ENCODE data around the gene RBBP8.

Gene RBBP8

DNA sequence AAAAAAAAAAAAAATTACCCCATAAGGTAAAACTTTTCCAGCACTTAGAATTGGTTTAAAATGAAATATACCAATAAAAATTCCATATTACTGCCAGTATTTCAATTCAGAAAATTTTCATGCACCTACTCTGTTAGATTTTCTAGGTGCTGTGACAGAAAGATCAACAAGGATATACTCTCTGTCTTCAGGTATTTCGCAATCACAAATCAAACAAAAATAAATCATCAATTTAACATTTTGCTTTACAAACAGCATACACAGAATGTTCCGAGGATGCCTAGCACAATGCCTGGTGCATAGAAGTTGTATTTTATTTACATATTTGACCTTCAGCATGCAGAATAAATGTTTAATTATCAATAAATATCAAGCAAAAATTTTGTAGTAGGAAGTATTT lies 66.5 kb downstream of the RBBP8 start:
- DNase-seq, result no peak

DNA sequence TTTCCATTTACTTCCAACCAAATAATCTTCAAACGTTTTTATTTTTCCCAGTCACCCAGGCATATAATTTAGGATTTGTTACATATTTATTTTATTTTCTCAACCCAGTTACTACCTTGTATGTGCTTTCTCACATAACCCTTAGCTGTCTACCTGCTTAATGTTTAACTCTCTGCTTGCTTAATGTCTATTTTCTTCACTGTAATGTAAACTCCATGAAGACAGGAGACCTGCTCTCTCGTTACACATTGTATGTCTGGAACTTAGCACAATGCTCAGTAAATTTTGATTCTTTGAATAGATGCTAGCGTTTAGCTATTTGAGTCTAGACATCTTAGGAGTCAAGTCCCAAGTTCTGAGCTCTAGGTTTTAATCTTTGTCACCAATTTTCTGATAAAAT lies 70.2 kb downstream of the RBBP8 start:
- DNase-seq, result no peak

DNA sequence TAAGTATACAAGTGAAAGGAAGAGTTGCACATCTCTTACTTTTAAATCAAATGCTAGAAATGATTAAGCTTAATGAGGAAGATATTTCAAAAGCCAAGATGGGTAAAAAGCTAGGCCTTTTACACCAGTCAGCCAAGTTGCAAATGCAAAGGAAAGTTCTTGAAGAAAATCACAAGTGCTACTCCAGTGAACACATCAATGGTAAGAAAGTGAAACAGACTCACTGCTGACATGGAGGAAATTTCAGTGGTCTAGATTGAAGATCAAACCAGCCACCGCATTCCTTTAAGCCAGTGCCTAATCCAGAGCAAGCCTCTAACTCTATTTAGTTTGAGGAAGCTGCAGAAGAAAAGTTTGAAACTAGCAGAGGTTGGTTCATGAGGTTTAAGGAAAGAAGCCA lies 79.1 kb downstream of the RBBP8 start:
- DNase-seq, result no peak

DNA sequence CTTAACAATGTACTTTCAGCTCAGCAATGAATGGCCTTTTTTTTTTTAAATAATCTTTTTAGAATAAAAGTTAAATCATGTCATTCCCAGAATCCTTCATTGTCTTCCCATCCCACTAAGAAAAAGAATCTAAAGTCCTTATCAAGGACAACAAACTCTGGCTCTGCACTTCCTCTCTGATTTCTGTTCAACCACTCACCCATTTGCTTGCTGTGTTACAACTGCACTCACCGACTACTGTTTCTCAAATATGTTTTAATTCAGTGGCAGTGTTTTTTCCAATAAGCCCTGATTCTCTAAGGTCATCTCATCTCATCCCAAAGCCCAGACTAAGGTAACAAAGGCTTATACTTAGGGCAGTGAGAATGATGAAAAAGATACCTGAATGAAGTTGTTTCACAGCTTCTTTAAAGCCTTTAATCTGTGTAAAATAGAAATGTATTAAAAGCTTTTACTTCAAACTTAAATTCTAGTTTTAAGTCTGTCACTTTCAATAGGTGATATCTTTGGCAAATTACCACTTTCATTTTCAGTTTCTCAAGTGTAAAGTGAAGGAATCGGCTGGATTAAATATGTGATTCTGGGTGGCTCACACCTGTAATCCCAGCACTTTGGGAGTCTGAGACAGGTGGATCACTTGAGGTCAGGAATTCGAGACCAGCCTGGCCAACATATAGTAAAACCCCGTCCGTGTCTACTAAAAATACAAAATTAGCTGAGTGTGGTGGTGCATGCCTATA lies 87.6 kb downstream of the RBBP8 start:
- no peak for DNase-seq

DNA sequence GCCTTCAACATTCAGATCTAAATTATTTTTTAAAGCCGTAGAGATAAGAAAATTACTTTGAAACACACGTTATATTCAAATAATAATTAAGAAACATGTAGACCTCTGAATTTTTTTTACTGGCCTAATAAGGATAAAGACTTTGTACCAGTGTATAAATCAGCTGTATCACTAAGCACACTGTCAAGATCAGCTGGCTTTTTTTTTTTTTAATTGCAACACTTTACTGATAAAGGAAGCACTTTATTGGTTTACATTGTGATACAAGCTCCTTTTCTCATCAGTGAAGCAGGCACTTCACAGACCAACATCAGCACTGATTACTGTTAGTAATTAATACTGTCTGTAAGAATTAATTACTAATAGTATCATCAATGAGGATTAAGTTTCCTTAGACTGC lies 88.5 kb downstream of the RBBP8 start:
- no peak for DNase-seq

DNA sequence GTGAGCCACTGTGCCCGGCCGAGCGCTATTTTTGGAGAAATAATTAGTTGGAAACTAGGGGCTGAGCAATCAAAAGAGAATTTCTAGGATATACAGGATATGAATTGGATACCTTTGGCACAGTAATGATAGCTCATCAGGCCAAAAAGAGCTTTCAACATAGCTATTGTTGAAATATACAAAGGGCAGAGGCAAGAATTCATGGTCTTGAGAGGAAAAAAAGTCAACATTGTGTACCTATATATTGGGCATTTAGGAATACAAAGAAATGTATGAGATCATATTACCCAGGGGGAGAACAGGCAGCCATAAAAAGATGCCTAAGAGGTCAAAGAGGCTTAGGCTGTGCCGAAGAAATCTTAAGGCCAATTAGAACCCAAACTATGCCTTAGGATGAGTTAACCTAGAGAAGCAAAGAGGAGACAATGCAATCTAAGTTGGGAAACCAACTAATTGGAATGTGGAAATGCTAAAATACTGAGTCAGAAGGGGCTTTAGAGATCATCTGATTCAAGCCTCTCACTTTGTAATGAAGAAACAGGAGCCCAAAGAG lies 99.0 kb downstream of the RBBP8 start:
- peak; percentile 85 for DNase-seq

DNA sequence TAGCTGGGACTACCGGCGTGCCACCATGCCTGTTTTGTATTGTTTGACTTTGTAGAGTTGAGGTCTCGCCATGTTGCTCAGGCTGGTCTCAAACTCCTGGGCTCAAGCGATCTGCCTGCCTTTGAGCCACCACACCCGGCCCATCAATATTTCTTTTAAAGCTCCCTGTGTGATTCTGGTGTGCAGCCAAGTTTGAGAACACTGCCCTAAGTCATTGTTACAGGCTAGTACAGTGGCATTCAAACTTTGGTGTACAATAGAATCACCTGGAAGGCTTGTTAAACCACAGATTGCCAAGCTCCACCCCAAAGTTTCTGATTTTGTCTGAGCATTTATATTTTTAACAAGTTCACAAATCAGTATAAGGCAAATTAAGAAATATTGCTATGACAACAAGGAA lies 99.9 kb downstream of the RBBP8 start:
- DNase-seq, result no peak

DNA sequence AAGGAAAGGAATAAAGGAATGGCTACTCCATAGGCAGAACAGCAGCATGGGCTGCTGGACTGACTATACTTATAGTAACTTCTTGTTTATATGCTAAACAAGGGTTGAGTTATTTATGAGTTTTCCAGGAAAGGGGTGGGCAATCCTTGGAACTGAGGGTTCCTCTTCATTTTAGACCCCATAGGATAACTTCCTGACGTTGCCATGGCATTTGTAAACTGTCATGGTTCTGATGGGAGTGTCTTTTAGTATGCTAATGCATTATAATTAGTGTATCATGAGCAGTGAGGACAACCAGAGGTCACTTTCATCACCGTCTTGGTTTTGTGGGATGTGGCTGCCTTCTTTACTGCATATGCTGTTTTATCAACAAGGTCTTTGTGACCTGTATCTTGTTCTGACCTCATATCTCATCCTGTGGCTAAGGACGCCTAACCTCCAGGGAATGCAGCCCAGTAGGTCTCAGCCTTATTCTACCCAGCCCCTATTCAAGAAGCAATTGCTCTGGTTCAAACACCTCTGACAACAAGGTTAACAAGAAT lies 103.6 kb downstream of the RBBP8 start:
- no peak for DNase-seq

DNA sequence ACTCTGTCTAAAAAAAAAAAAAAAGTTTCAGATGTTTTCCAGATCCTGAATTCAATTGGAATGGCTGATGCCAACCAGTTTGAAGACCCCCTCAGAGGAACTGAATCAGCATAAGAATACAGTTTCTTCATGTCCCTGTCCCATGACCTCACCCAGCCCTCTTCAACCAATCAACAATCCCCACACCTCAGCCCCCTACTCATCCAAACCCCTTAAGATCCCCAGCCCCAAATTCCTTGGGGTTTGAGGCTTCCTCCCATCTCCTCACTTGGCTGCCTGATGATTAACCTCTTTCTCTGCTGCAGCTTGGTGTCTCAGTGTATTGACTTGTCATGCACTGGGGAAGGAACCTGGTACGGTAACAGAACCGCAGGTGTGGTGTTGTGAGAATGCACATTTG lies 104.5 kb downstream of the RBBP8 start:
- DNase-seq, result no peak

DNA sequence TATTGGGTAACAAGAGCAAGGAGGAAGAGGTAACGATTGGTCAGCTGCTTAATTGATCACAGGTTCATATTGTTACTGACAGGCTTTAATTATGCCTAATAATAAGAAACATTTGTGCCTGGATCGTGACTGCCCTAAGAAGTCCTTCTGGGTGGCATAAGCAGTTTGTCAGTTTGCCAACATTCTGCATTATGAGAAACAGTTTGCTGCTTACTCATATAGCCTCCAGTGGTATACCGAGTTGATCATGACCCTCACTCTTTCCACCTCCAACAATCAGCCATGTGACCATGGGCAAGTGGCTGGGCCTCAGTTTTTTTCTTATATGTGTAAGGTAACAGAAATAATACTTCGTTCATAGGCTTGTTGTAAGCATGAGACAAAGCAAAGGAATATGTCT lies 105.6 kb downstream of the RBBP8 start:
- DNase-seq, result peak; percentile 81

DNA sequence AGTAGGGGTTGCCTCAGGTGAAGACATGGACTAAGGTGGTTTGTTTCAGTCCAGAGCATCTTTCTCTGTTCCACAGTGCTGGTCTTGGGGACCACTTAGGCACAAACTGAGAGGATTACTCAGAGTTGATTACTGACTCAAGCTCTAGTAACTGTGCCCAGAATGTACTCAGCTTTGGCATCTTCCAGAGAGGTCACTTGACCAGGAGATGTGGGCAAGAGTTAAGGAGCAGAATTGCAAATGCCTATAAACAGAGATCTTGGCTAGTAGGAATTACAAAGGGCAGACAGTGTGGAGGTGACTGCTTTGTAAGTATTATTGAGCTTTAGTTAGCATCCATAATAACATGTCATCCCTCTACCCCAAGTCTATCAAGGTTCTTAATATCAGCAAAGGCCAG lies 109.0 kb downstream of the RBBP8 start:
- DNase-seq, result no peak

DNA sequence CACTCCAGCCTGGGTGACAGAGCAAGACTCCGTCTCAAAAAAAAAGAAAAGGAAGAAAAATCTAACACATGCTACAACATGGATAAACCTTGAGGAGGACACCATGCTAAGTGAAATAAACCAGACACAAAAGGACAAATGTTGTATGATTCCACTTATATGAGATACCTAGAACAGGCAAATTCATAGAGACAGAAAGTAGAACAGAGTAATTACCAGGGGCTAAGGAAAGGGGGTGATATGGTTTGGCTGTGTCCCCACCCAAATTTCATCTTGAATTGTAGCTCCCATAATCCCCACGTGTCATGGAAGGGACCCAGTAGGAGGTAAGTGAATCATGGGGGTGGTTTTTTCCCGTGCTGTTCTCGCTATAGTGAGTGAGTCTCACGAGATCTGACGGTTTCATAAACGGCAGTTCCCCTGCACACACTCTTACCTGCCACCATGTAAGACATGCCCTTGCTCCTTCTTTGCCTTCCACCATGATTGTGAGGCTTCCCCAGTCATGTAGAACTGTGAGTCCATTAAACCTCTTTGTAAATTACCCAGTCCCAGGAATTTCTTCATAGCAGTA lies 110.8 kb downstream of the RBBP8 start:
- no peak for DNase-seq

DNA sequence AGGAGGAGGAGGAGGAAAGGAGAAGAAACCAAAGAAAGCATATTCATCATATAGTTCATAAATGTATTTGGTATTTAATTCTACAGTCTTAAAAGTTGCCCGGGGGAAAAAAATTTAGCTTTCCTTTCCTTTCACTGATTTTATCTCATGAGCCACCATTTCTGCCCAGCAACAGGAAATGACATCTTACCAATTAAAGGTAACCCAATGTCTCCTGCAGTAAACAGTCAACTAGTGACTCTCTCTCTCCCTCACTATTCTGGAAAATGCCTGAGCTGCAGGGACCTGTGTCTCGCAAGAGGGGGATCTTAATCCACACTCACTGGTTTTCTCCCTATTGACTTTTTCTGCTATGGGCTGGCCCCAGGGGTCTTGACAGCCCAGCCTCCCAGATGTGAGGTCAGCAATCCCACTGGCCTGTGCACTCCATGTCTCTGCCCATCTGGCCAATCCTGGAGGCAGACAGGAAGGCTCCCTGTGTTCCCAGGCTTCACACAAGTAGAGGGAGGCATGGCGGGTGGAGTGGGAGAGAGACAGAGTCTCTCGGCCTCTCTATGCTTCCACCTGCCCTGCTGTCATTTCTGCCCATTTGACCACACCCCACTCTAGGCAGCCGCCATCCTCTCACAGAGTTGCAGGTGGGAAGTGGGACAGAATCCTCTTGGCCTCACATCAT lies 116.7 kb downstream of the RBBP8 start:
- no peak for DNase-seq

DNA sequence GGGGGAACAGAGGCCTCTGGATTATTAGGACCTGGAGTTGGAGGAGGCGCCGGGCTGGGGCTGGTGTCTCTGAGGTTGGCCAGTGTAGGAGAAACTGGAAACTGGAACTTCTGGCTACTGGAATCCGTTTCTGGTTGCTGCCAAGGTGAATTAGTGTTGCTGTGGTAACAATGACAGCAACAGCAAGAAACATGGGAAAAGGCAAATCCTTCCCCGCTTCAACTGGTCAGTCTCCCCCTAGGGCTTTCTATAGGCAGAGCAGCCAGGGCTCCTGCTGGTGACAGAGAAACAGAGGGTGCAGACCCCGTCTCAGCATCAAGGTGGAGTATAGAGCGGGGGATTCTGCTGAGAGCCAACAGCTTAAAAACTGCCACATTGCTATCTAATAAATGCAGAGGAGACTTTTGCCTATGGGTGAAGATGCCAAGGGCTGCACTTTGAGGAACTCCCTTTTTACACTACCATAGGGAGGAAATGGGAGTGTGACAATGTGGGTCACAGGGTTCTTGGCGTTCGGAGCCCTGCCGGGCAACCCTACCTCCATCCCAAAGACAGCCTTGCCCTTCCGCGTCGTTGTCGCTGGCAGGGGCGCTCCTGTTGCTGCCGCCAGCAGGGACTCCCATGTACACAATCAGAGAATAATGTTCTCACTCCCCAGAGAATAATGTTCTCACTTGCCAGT lies 120.8 kb downstream of the RBBP8 start:
- DNase-seq, result no peak

DNA sequence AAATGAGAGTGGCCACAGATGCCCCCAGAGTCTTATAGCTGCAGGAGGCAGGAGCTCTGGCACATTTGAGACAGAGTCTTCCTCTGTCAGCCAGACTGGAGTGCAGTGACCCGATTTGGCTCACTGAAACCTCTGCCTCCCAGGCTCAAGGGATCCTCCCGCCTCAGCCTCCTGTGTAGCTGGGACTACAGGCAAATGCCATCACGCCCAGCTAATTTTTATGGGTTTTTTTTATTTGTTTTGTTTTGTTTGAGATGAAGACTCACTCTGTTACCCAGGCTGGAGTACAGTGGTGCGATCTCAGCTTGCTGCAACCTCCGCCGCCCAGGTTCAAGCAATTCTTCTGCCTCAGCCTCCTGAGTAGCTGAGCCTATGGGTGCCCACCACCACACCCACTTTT lies 121.4 kb downstream of the RBBP8 start:
- no peak for DNase-seq

DNA sequence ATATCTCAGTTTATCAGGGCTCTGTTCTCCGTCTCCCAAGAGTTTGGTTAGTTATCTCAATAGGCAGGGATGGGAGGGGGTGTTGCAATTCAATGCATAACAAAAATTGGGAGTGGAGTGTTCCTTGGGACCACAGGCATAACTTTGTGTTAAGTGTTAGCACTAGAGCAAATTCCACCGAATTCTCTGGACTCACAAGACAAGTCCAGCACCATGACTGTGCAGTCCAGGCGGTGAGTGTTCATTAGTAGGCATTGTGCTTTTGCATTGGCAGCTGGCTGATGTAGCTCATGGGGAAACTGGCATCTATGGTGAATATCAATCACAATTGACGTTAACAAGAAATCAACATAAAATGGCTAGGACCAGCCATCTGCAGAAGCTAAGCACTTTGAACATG lies 123.2 kb downstream of the RBBP8 start:
- DNase-seq, result no peak

DNA sequence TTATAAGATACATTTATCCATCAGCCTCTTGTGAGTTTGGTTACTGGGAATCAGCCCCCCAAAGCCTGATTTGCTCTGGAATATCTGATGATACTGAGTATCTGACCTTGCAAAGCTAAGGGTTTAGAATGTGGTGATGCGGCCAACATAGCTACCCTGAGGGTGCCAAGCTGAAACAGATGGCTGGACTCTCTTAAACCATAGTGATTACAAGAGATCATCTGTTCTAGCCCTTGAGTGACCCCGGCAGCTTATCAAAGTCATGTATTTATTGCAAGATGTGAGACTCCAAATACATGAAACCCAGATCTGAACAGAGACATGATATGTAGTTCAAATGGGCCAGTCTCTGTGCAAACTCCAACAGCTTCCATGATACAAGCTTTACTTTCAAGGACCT lies 124.0 kb downstream of the RBBP8 start:
- DNase-seq, result no peak

DNA sequence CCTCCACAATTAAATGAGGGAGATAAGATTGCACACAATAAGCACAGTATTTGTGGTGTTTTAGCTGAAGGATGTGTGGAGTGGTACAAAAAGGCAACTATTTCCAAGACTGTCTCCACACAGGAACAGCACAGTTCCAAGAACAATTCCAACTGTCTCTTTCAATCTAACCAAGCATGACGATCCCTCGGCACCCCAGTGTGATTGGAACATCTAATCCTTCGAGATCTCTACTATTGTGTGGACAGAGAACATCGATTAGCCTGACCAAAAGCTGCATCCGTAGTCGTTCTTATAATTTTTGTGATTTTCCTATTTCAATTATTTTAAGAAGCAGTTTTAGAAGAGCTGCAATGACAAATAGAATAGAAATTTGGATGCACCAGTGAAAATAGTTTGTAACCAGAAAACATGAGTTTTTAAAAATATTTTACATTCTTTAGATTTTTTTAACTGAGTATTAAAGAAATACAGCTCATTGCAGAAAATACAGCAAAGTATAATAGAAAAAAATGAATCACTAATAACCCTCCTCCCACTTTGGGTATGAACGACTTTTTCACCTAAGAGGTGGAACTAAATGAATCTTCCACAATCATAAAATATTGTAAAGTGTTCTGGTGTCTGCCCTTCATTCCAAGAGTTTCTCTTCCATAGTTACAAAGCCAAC lies 125.8 kb downstream of the RBBP8 start:
- peak; percentile 43 for DNase-seq

DNA sequence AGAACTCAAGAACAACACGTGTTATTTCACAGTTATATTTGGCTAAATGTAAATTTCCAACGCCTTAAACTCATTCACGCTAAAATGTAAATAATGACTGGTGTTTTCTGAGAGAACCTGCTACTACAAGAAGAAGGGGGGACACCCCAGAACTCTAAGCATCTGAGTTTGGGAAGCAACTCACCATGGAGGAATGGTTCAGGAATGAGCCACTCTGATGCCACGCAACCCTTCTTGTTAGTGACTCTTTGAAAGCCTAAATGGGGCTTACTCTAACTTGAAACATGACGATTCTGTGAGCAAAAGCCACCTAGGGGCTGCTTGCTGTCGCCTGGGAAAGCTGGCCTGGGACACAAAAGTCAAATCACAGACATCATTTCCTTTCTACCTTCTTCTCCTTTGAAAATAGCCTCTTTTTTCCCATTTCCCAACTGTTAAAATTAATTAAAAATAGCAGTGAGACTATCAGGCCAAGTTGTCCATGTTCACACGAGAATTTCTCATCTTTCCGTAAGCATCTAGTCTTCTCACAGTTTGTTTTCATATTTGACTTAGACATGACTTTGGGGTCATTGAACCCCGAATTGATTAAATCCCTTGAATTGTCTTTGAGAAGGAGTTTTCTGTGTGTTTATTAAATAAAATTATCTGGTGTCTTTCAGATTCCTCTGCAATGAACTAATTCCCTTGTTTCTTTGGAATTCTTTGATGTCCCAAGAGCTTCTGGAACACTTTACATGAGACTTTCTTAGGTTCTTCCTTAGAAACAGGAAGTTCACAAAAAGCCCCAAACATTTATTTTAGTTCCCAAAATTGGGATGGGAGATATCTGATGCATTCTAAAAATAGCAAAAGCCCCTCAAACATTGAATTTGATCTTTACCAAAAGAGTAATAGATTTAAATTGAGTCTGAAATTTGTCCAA lies 126.7 kb downstream of the RBBP8 start:
- DNase-seq, result no peak

DNA sequence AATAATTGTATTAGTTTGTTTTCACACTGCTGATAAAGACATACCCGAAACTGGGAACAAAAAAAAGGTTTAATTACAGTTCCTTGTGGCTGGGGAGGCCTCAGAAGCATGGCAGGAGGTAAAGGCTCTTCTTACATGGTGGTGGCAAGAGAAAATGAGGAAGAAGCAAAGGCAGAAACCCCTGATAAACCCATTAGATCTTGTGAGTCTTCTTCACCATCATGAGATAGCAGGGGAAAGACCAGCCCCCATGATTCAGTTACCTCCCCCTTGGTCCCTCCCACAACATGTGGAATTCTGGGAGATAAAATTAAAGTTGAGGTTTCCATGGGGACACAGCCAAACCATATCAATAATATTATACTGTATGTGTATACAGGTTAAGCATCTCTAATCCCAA lies 128.9 kb downstream of the RBBP8 start:
- no peak for DNase-seq

DNA sequence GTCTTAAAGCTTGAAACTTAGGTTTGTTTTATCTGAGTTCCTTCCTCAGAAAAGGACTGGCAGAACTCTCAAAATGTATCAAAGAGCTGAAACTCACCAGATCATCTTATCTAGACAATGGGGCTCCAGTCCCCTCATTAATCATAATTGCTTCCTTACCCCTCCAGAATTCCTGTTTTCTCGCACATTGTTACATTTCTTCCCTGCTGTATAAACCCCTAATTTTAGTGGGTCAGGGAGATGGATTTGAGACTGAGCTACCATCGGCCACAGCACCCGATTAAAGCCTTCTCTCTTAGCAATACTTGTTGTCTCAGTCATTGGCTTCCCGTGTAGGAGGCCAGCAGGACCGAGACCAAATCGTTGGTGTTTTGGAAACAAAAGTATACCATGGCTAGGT lies 130.4 kb downstream of the RBBP8 start:
- DNase-seq, result no peak

Measured in fibroblast of skin of back (primary cell).